CD14-positive monocyte (primary cell): ENCODE results near the gene GRM8. TPM values are rescaled to one million over a fixed set of nuclear protein-coding genes. Genes with fewer than 3 reads are reported as not detected.

ENCODE experiments used
- DNase-seq, 3 donors: peaks; one replicate each; pipeline ENCODE4 v3.0.0-alpha.2; 2011 to 2022
- H2AFZ ChIP-seq: 2 replicates; pipeline ENCODE4 v1.6.0; 2012; ENCODE audit warnings: mild to moderate bottlenecking, low read depth, low read length, inconsistent platforms; ENCODE audit not compliant: insufficient read depth, poor library complexity, severe bottlenecking
- H3K27ac ChIP-seq, 2 donors: 1 replicate in 1 of 2; 2 replicates in 1 of 2; pipeline ENCODE4 v1.5.1; 2012 to 2013; ENCODE audit warnings: low read length in 2 of 2, control low read depth in 1 of 2, inconsistent platforms in 1 of 2, low read depth in 1 of 2, mild to moderate bottlenecking in 1 of 2
- H3K27me3 ChIP-seq, 2 donors: one replicate each; pipeline versions ENCODE4 v1.6.0 to v1.6.1; 2011 to 2013; ENCODE audit warnings: low read length in 2 of 2; ENCODE audit not compliant: control insufficient read depth in 2 of 2, insufficient read depth in 2 of 2
- H3K36me3 ChIP-seq, 2 donors: replicated peaks in 1 of 2; 1 replicate in 1 of 2; 2 replicates in 1 of 2; pipeline versions ENCODE4 v1.5.1 to v1.6.1; 2012 to 2013; ENCODE audit warnings: low read length in 2 of 2, control low read depth in 1 of 2, inconsistent platforms in 1 of 2, mild to moderate bottlenecking in 1 of 2; ENCODE audit not compliant: insufficient read depth in 2 of 2, control insufficient read depth in 1 of 2
- H3K4me1 ChIP-seq, 2 donors: 1 replicate in 1 of 2; 2 replicates in 1 of 2; pipeline versions ENCODE4 v1.5.1 to v1.6.1; 2012 to 2013; ENCODE audit warnings: low read length in 2 of 2, control low read depth in 1 of 2, inconsistent platforms in 1 of 2, mild to moderate bottlenecking in 1 of 2, moderate library complexity in 1 of 2; ENCODE audit not compliant: insufficient read depth in 2 of 2, control insufficient read depth in 1 of 2
- H3K4me2 ChIP-seq: replicated peaks from 2 replicates; pipeline ENCODE3; 2012; ENCODE audit warnings: low read length, moderate library complexity, mild to moderate bottlenecking; ENCODE audit not compliant: poor library complexity, severe bottlenecking; ENCODE audit errors: extremely low read depth
- H3K4me3 ChIP-seq, 3 experiments: fragments of 200-600 bp in 1 of 3; sonication (generic) in 1 of 3; replicated peaks in 1 of 3; 1 replicate in 2 of 3; 2 replicates in 1 of 3; pipeline ENCODE4 v1.5.1; 2011 to 2013; ENCODE audit warnings: low read length in 3 of 3, mild to moderate bottlenecking in 3 of 3, control low read depth in 2 of 3, low read depth in 2 of 3, inconsistent platforms in 1 of 3, moderate library complexity in 1 of 3
- H3K79me2 ChIP-seq: 2 replicates; pipeline ENCODE4 v1.6.0; 2012; ENCODE audit warnings: mild to moderate bottlenecking, control low read depth, inconsistent platforms, low read length, moderate library complexity; ENCODE audit not compliant: insufficient read depth
- H3K9ac ChIP-seq: 2 replicates; pipeline ENCODE4 v1.6.0; 2017; ENCODE audit warnings: low read length, mild to moderate bottlenecking; ENCODE audit not compliant: insufficient read depth, poor library complexity, severe bottlenecking
- H3K9me3 ChIP-seq, 2 donors: replicated peaks in 1 of 2; 1 replicate in 1 of 2; 2 replicates in 1 of 2; pipeline versions ENCODE4 v1.5.1 to v1.6.1; 2012 to 2013; ENCODE audit warnings: low read length in 2 of 2, control low read depth in 1 of 2; ENCODE audit not compliant: control insufficient read depth in 1 of 2, insufficient read depth in 1 of 2
- H4K20me1 ChIP-seq: 2 replicates; pipeline ENCODE4 v1.6.0; 2012; ENCODE audit warnings: mild to moderate bottlenecking, low read length, control low read depth, moderate library complexity; ENCODE audit not compliant: insufficient read depth
- H3K27ac Mint-ChIP-seq, 7 donors: one replicate each; pipeline ENCODE4 v1.8.0; 2020; ENCODE audit warnings: mild to moderate bottlenecking in 7 of 7, mixed read lengths in 7 of 7, moderate library complexity in 6 of 7, inconsistent platforms in 2 of 7
- H3K27me3 Mint-ChIP-seq, 3 donors: one replicate each; pipeline ENCODE4 v1.8.0; 2021 to 2022; ENCODE audit warnings: low read depth in 3 of 3, mild to moderate bottlenecking in 3 of 3, mixed read lengths in 3 of 3, moderate library complexity in 3 of 3, inconsistent platforms in 1 of 3
- H3K36me3 Mint-ChIP-seq, 2 donors: one replicate each; pipeline ENCODE4 v1.8.0; 2020; ENCODE audit warnings: mixed read lengths in 2 of 2, inconsistent platforms in 1 of 2, mild to moderate bottlenecking in 1 of 2
- H3K4me1 Mint-ChIP-seq: one replicate; pipeline ENCODE4 v1.8.0; 2020; ENCODE audit warnings: mild to moderate bottlenecking, mixed read lengths
- H3K4me3 Mint-ChIP-seq, 2 donors: one replicate each; pipeline ENCODE4 v1.8.0; 2020; ENCODE audit warnings: mild to moderate bottlenecking in 2 of 2, mixed read lengths in 2 of 2, moderate library complexity in 1 of 2
- H3K9me3 Mint-ChIP-seq, 7 donors: one replicate each; pipeline ENCODE4 v1.8.0; 2020 to 2022; ENCODE audit warnings: mixed read lengths in 7 of 7, mild to moderate bottlenecking in 6 of 7, moderate library complexity in 6 of 7, inconsistent platforms in 2 of 7
- WGBS: methylation state at CpG from one replicate; pipeline ENCODE4 v1.1.5; 2013; ENCODE audit warnings: missing lambda C conversion rate; ENCODE audit not compliant: insufficient coverage; 5-methylcytosine and 5-hydroxymethylcytosine counted together
- intact Hi-C, 2 donors: fragments of 100-400 bp; cut with micrococcal nuclease; formaldehyde crosslinking; loops; one replicate each; pipeline versions ENCODE4 v1.15.0 to v1.15.1; 2023
- polyA plus RNA-seq, 3 donors: library from polyadenylated mRNA; depleted of rRNA in 1 of 3; unstranded in 2 of 3; stranded (reverse) in 1 of 3; fragments of 300-500 nt in 2 of 3; fragments of >200 nt in 1 of 3; fragmentation: Illumina TruSeq in 2 of 3; gene quantifications; 1 replicate in 2 of 3; 2 replicates in 1 of 3; pipeline ENCODE4 v1.2.3, GENCODE V29; 2012 to 2021
- TF ChIP-seq, protein P1 (sequence below): fragments of 200-600 bp; IDR thresholded peaks from one replicate; pipeline ENCODE4 v1.8.0; 2022; ENCODE audit warnings: antibody characterized with exemption, mild to moderate bottlenecking

The GRM8 gene
- polyA plus RNA-seq, 3 donors = not detected

DNA sequence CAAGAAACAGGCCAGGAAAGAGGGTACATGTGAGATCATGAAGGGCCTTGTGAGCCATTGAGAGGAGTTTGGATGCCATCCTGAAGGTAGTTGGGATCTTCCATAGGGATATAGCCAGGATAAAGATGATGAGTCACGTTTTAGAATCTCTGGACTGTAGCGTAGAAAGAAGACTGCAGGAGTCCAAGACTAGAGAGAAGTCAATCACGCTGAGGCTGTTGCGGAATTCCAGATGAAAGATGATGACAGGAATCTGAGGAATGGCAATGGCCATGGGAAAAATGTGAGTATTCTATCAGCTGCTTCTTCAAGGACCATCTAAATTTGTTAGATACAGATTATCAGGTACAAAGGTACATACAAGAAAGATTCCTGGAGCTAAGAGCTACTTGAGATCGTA is 711.3 kb downstream of the GRM8 start:
- no peak overlapping the region for H3K27ac Mint-ChIP-seq
- intact Hi-C loops = no loop called here
- WGBS = 79% methylated on average over 3 of the region's 5 CpGs

GRCh38 chr7:126535176-126535575 is 717.6 kb downstream of the GRM8 start:
- peaks cover 0 to 6% of the 10 kb centered on the region in 2 donors for H3K9me3 ChIP-seq
- Mint-ChIP-seq H3K27ac (no peak overlapping the region), H3K4me3 (no peak overlapping the region), H3K27me3 (peaks cover 0 to 4% (median 2%) of the 10 kb centered on the region in 3 donors), H3K36me3 (no peaks in the 10 kb centered on the region), H3K4me1 (no peaks in the 10 kb centered on the region), H3K9me3 (peaks cover 0 to 4% (median 2%) of the 10 kb centered on the region in 7 donors)
- DNase-seq = no peak
- TF ChIP-seq, protein P1, sequence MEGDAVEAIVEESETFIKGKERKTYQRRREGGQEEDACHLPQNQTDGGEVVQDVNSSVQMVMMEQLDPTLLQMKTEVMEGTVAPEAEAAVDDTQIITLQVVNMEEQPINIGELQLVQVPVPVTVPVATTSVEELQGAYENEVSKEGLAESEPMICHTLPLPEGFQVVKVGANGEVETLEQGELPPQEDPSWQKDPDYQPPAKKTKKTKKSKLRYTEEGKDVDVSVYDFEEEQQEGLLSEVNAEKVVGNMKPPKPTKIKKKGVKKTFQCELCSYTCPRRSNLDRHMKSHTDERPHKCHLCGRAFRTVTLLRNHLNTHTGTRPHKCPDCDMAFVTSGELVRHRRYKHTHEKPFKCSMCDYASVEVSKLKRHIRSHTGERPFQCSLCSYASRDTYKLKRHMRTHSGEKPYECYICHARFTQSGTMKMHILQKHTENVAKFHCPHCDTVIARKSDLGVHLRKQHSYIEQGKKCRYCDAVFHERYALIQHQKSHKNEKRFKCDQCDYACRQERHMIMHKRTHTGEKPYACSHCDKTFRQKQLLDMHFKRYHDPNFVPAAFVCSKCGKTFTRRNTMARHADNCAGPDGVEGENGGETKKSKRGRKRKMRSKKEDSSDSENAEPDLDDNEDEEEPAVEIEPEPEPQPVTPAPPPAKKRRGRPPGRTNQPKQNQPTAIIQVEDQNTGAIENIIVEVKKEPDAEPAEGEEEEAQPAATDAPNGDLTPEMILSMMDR = no peak
- H3K27ac ChIP-seq = no peak overlapping the region
- no peaks in the 10 kb centered on the region for H3K79me2 ChIP-seq
- intact Hi-C loops = no loop called here
- H4K20me1 ChIP-seq = no peaks in the 10 kb centered on the region
- WGBS = 82% methylated on average over 5 of the region's 5 CpGs
- H3K9ac ChIP-seq = no peak overlapping the region
- no peak overlapping the region for H3K4me2 ChIP-seq
- no peaks in the 10 kb centered on the region for H3K4me1 ChIP-seq
- H2AFZ ChIP-seq = no peak overlapping the region
- no peaks in the 10 kb centered on the region for H3K36me3 ChIP-seq
- H3K27me3 ChIP-seq = no peaks in the 10 kb centered on the region
- no peak overlapping the region for H3K4me3 ChIP-seq

More for the DNA sequence above, 711.3 kb downstream of the GRM8 start:
- Histone ChIP-seq H3K27ac (no peak overlapping the region), H4K20me1 (no peaks in the 10 kb centered on the region), H3K4me2 (no peak overlapping the region), H3K79me2 (no peaks in the 10 kb centered on the region), H3K4me1 (no peaks in the 10 kb centered on the region), H3K4me3 (no peak overlapping the region), H2AFZ (no peak overlapping the region), H3K9me3 (no peaks in the 10 kb centered on the region), H3K36me3 (no peaks in the 10 kb centered on the region), H3K9ac (no peak overlapping the region), H3K27me3 (no peaks in the 10 kb centered on the region)
- no peak for DNase-seq
- no peaks in the 10 kb centered on the region for H3K36me3 Mint-ChIP-seq
- TF ChIP-seq, protein P1 = no peak
- peaks cover 0 to 2% (median 0%) of the 10 kb centered on the region in 3 donors for H3K27me3 Mint-ChIP-seq
- no peak overlapping the region for H3K4me3 Mint-ChIP-seq
- H3K9me3 Mint-ChIP-seq = peaks cover 0 to 3% (median 2%) of the 10 kb centered on the region in 7 donors
- no peaks in the 10 kb centered on the region for H3K4me1 Mint-ChIP-seq
